GM12891 (cell line): ENCODE measurements around the gene DOCK2.

Experiments
- POLR2A ChIP-seq: IDR thresholded peaks from 2 replicates; pipeline ENCODE4 v1.6.1; 2011; ENCODE audit warnings: low read depth, low read length, control low read depth
- POLR2AphosphoS5 ChIP-seq: IDR thresholded peaks from 2 replicates; pipeline ENCODE4 v1.6.1; 2011; ENCODE audit warnings: low read depth, low read length, control low read depth

GRCh38 chr5:169935762-169936161, 298.7 kb downstream of the DOCK2 start:
- no peak for TF ChIP-seq POLR2A
- TF ChIP-seq POLR2AphosphoS5, result no peak
